Common myeloid progenitor, CD34-positive (primary cell): ENCODE results near the gene DACH1.

ENCODE experiments used
- CTCF ChIA-PET: fragments of 350-600 bp; sonication (Branson Sonifier 250); formaldehyde crosslinking; loops from one replicate; lab custom pipeline; 2021; ENCODE audit warnings: antibody characterized with exemption; lab: Charles Lee
- POLR2A ChIA-PET: fragments of 350-600 bp; sonication (Branson Sonifier 250); formaldehyde crosslinking; loops from one replicate; lab custom pipeline; 2021; ENCODE audit warnings: antibody characterized with exemption; lab: Charles Lee
- DNase-seq, 3 donors: peaks; one replicate each; pipeline versions ENCODE4 v3.0.0 to v3.0.0-alpha.2; 2013
- H3K27ac ChIP-seq, 2 experiments: 1 replicate in 1 of 2; 2 replicates in 1 of 2; pipeline ENCODE4 v1.7.0; 2013; ENCODE audit warnings: inconsistent platforms in 2 of 2, low read length in 2 of 2, mild to moderate bottlenecking in 2 of 2, low read depth in 1 of 2, moderate library complexity in 1 of 2; ENCODE audit not compliant: severe bottlenecking in 2 of 2, insufficient read depth in 1 of 2, poor library complexity in 1 of 2
- H3K27me3 ChIP-seq, 5 experiments: replicated peaks in 2 of 5; 1 replicate in 3 of 5; 2 replicates in 2 of 5; pipeline versions ENCODE4 v1.6.1 to v1.7.0; 2013; ENCODE audit warnings: low read length in 4 of 5, mild to moderate bottlenecking in 2 of 5, moderate library complexity in 2 of 5, inconsistent platforms in 1 of 5; ENCODE audit not compliant: insufficient read depth in 5 of 5, control insufficient read depth in 4 of 5
- H3K36me3 ChIP-seq, 4 experiments: 1 replicate in 2 of 4; 2 replicates in 2 of 4; pipeline versions ENCODE4 v1.6.1 to v1.7.0; 2013; ENCODE audit warnings: low read length in 3 of 4, control low read depth in 1 of 4, mild to moderate bottlenecking in 1 of 4; ENCODE audit not compliant: control insufficient read depth in 4 of 4, insufficient read depth in 4 of 4
- H3K4me1 ChIP-seq, 4 experiments: 1 replicate in 3 of 4; 2 replicates in 1 of 4; pipeline versions ENCODE4 v1.6.1 to v1.7.1; 2013; ENCODE audit warnings: low read length in 3 of 4, mild to moderate bottlenecking in 3 of 4, control low read depth in 1 of 4, inconsistent platforms in 1 of 4, moderate library complexity in 1 of 4; ENCODE audit not compliant: control insufficient read depth in 4 of 4, insufficient read depth in 4 of 4; ENCODE audit errors: control extremely low read depth in 1 of 4
- H3K4me3 ChIP-seq, 7 experiments: 1 replicate in 4 of 7; 2 replicates in 3 of 7; pipeline versions ENCODE4 v1.5.1 to v1.7.0; 2013; ENCODE audit warnings: mild to moderate bottlenecking in 7 of 7, low read length in 6 of 7, moderate library complexity in 6 of 7, inconsistent platforms in 2 of 7, low read depth in 2 of 7, control low read depth in 1 of 7; ENCODE audit not compliant: insufficient read depth in 4 of 7, control insufficient read depth in 1 of 7; ENCODE audit errors: extremely low read depth in 1 of 7
- H3K9me3 ChIP-seq, 5 experiments: 1 replicate in 4 of 5; 2 replicates in 1 of 5; pipeline versions ENCODE4 v1.6.1 to v1.7.1; 2013; ENCODE audit warnings: low read length in 4 of 5, mild to moderate bottlenecking in 2 of 5, inconsistent platforms in 1 of 5, low read depth in 1 of 5, moderate library complexity in 1 of 5; ENCODE audit not compliant: control insufficient read depth in 4 of 5, insufficient read depth in 2 of 5; ENCODE audit errors: control extremely low read depth in 1 of 5
- WGBS: methylation state at CpG from one replicate; pipeline ENCODE4 v1.1.5; 2013; ENCODE audit not compliant: insufficient coverage; 5-methylcytosine and 5-hydroxymethylcytosine counted together

The DACH1 gene

GRCh38 chr13:71522941-71523526 is 344.0 kb downstream of the DACH1 start:
- H3K9me3 ChIP-seq, result no peaks in the 10 kb centered on the region
- H3K27ac ChIP-seq, result no peak overlapping the region
- POLR2A ChIA-PET, result no interaction called here
- peak in 1 of 3 donors; percentile 2 for DNase-seq
- 96% methylated on average over 3 of the region's 4 CpGs for WGBS
- peaks cover 0 to 1% (median 0%) of the 10 kb centered on the region in 4 experiments for H3K4me1 ChIP-seq
- no peaks in the 10 kb centered on the region for H3K27me3 ChIP-seq
- CTCF ChIA-PET, result no interaction called here
- no peak overlapping the region for H3K4me3 ChIP-seq
- peaks cover 0 to 2% (median under 1%) of the 10 kb centered on the region in 4 experiments for H3K36me3 ChIP-seq

DNA sequence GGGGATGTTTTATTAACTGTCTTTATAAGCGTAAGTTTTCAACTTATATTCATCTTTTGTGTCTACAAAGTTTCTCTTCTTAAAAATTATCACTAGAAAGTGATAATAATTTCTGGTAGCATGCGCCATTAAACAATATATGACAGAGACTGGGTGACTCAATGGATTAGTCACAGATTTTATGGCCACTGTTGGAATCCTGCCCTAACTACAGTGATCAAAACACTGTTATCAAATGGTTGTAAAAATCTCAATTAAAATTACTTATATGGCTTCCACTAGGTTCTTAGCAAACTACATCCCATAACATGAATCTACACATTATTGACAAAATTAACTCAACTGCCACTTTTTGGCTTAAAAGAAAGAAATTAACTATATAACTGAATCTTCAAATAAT is 350.0 kb downstream of the DACH1 start:
- CTCF ChIA-PET, result no interaction called here
- Histone ChIP-seq H3K27me3 (no peaks in the 10 kb centered on the region), H3K4me3 (no peak overlapping the region), H3K27ac (no peak overlapping the region), H3K36me3 (peaks cover 0 to 10% (median 4%) of the 10 kb centered on the region in 4 experiments), H3K9me3 (no peaks in the 10 kb centered on the region), H3K4me1 (no peaks in the 10 kb centered on the region)
- POLR2A ChIA-PET, result no interaction called here
- no CpG with 5 or more reads among the region's 2 CpGs for WGBS
- no peak for DNase-seq

DNA sequence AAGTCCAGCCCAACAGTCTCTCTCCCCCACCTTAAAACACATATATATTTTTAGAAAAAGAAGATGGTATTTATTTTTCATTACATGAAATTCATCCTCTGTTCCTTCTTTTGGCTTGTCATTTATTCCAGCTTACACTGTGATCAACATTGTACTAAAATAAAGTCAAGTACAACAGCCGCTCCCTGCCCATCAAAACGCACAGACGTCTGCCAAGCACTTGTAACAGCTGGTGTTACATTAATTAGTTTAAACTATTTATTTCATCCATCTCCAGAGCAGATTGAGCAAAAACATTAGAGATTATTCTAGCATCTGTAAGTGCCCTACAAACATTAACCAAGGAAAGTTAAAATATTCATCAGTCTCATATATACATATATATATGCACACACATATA is 350.5 kb downstream of the DACH1 start:
- 100% methylated on average over 2 of the region's 3 CpGs for WGBS
- CTCF ChIA-PET, result no interaction called here
- H3K9me3 ChIP-seq, result no peaks in the 10 kb centered on the region
- H3K27ac ChIP-seq, result no peak overlapping the region
- no peak for DNase-seq
- no peaks in the 10 kb centered on the region for H3K27me3 ChIP-seq
- POLR2A ChIA-PET, result no interaction called here
- H3K4me3 ChIP-seq, result no peak overlapping the region
- peaks cover 0 to 12% (median 5%) of the 10 kb centered on the region in 4 experiments for H3K36me3 ChIP-seq
- H3K4me1 ChIP-seq, result no peaks in the 10 kb centered on the region

DNA sequence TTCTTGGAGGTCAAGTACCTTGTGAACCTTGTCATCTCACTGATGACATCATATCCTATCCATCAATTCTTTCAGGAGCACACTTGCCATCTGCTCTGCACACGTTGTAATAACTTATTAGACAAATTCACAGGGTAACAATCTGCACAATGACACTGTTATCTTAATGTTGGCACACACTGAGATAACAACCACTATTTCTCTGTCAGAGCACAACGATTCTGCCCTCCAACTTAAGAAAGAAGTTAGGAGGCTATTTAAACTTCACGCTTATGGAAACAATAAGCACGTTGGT is 351.3 kb downstream of the DACH1 start:
- POLR2A ChIA-PET, result no interaction called here
- DNase-seq, result no peak
- peaks cover 0 to 15% (median 5%) of the 10 kb centered on the region in 4 experiments for H3K36me3 ChIP-seq
- CTCF ChIA-PET, result interaction anchor here (1.0 kb wide), 1 partner anchor 79 kb away, joined by 3 read pairs; no protein-coding TSS in a partner anchor
- no peak overlapping the region for H3K4me3 ChIP-seq
- H3K4me1 ChIP-seq, result no peaks in the 10 kb centered on the region
- WGBS, result 70% methylated on average over 4 of the region's 4 CpGs
- H3K27ac ChIP-seq, result no peak overlapping the region
- H3K27me3 ChIP-seq, result no peaks in the 10 kb centered on the region
- H3K9me3 ChIP-seq, result peaks cover 0 to under 1% (median 0%) of the 10 kb centered on the region in 5 experiments

GRCh38 chr13:71514900-71515743 is 351.9 kb downstream of the DACH1 start:
- no peak for DNase-seq
- Histone ChIP-seq H3K9me3 (peaks cover 0 to 3% (median 0%) of the 10 kb centered on the region in 5 experiments), H3K36me3 (peaks cover 0 to 15% (median 5%) of the 10 kb centered on the region in 4 experiments), H3K27ac (no peak overlapping the region), H3K4me1 (no peaks in the 10 kb centered on the region), H3K4me3 (no peak overlapping the region), H3K27me3 (no peaks in the 10 kb centered on the region)
- POLR2A ChIA-PET, result no interaction called here
- no CpG with 5 or more reads among the region's 3 CpGs for WGBS
- CTCF ChIA-PET, result interaction anchor here (1.0 kb wide), 1 partner anchor 79 kb away, joined by 3 read pairs; no protein-coding TSS in a partner anchor

GRCh38 chr13:71513411-71514033 is 353.5 kb downstream of the DACH1 start:
- DNase-seq, result no peak
- no peak overlapping the region for H3K27ac ChIP-seq
- H3K4me1 ChIP-seq, result no peaks in the 10 kb centered on the region
- POLR2A ChIA-PET, result no interaction called here
- H3K4me3 ChIP-seq, result no peak overlapping the region
- H3K36me3 ChIP-seq, result peaks cover 0 to 13% (median 5%) of the 10 kb centered on the region in 4 experiments
- H3K9me3 ChIP-seq, result peaks cover 0 to 5% (median 0%) of the 10 kb centered on the region in 5 experiments
- H3K27me3 ChIP-seq, result no peaks in the 10 kb centered on the region
- CTCF ChIA-PET, result no interaction called here

DNA sequence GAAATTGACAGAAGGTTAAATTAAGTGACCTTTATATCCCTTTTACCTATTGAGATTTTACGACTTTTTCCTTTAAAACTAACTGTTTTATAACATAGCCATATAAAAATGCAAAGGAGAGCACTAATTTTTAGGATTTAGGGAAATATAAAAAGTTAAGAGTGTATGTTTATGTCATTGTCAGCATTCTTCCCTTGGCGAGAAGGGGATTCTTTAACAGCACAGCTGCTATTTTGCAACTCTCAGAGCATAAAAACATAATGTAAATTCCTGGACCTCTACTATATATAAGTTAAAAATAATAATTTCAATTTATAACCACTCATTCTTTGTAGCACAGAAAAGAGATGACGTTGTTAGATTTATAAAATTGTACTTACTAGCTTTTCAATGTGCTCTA is 363.2 kb downstream of the DACH1 start:
- CTCF ChIA-PET, result no interaction called here
- Histone ChIP-seq H3K4me3 (no peak overlapping the region), H3K36me3 (peaks cover 0 to 2% (median 0%) of the 10 kb centered on the region in 4 experiments), H3K27me3 (no peaks in the 10 kb centered on the region), H3K27ac (no peak overlapping the region), H3K9me3 (no peaks in the 10 kb centered on the region), H3K4me1 (no peaks in the 10 kb centered on the region)
- POLR2A ChIA-PET, result no interaction called here
- DNase-seq, result no peak
- no CpG with 5 or more reads among the region's 3 CpGs for WGBS
